K562 (cell line): ENCODE results near the gene LTO1.

Experiments used
- DDX20 ChIP-seq: fragments of 450-650 bp; IDR thresholded peaks from 2 replicates; pipeline ENCODE4 v1.6.1; 2016; ENCODE audit warnings: missing genetic modification characterization, low read depth, mild to moderate bottlenecking, missing compliant biosample characterization, moderate library complexity
- HEY1 ChIP-seq: fragments of 250-450 bp; sonication (Bioruptor Pico); IDR thresholded peaks from 2 replicates; pipeline ENCODE4 v1.5.0; 2020; ENCODE audit warnings: mild to moderate bottlenecking, moderate library complexity, borderline replicate concordance
- MAX ChIP-seq: sonication (generic); formaldehyde crosslinking; IDR thresholded peaks from 2 replicates; pipeline ENCODE4 v1.9.0; 2022; ENCODE audit warnings: mild to moderate bottlenecking, missing genetic modification reagents
- RNF2 ChIP-seq: sonication (generic); IDR thresholded peaks from 2 replicates; pipeline ENCODE4 v1.6.1; 2016

GRCh38 chr11:69660001-69660500, 15.1 kb downstream of the LTO1 start:
- TF ChIP-seq MAX (CRISPR knock-in tag), result no peak
- no peak for TF ChIP-seq HEY1 (CRISPR knock-in tag)
- no peak for TF ChIP-seq RNF2
- TF ChIP-seq DDX20 (tag), result no peak
